K562 (cell line): ENCODE data around the gene ERICH2. TPM values are rescaled to one million over a fixed set of nuclear protein-coding genes. Genes with fewer than 3 reads are reported as not detected.

ENCODE experiments used
- CAMTA2 ChIP-seq: fragments of 250-450 bp; sonication (Bioruptor Pico); conservative IDR thresholded peaks from 2 replicates; pipeline ENCODE4 v1.5.1; 2022
- DMBX1 ChIP-seq: fragments of 250-450 bp; sonication (Bioruptor Pico); IDR thresholded peaks from 2 replicates; pipeline ENCODE4 v1.8.0; 2022; ENCODE audit warnings: inconsistent platforms, mild to moderate bottlenecking, moderate library complexity, borderline replicate concordance
- EHMT2 ChIP-seq: fragments of 450-650 bp; IDR thresholded peaks from 2 replicates; pipeline ENCODE4 v1.6.1; 2018; ENCODE audit warnings: antibody characterized with exemption
- HDGF ChIP-seq: fragments of 450-650 bp; IDR thresholded peaks from 2 replicates; pipeline ENCODE4 v1.6.1; 2016
- HNRNPH1 ChIP-seq: fragments of 200-400 bp; formaldehyde crosslinking; optimal IDR thresholded peaks from 2 replicates; pipeline ENCODE3; 2017; ENCODE audit warnings: low read depth, mild to moderate bottlenecking, low read length, moderate library complexity
- HNRNPUL1 ChIP-seq: fragments of 200-400 bp; formaldehyde crosslinking; IDR thresholded peaks from 2 replicates; pipeline ENCODE4 v1.6.1; 2017; ENCODE audit warnings: low read length
- NCOA6 ChIP-seq: fragments of 450-650 bp; IDR thresholded peaks from 2 replicates; pipeline ENCODE4 v1.6.1; 2017; ENCODE audit warnings: mild to moderate bottlenecking
- NFIC ChIP-seq: fragments of 450-650 bp; IDR thresholded peaks from 2 replicates; pipeline ENCODE4 v1.6.1; 2017; ENCODE audit warnings: mild to moderate bottlenecking, inconsistent platforms
- RAD51 ChIP-seq: fragments of 450-650 bp; IDR thresholded peaks from 2 replicates; pipeline ENCODE4 v1.7.1; 2016; ENCODE audit warnings: low read depth, mild to moderate bottlenecking, borderline replicate concordance
- TBL1XR1 ChIP-seq, 2 experiments: IDR thresholded peaks; 2 replicates each; pipeline ENCODE4 v1.6.1; 2012; ENCODE audit warnings: improper control_type of control experiment in 2 of 2, low read length in 2 of 2, mild to moderate bottlenecking in 1 of 2
- ZBED1 ChIP-seq: IDR thresholded peaks from 2 replicates; pipeline ENCODE4 v1.6.1; 2014
- ZBTB26 ChIP-seq: fragments of 450-650 bp; formaldehyde crosslinking; IDR thresholded peaks from 2 replicates; pipeline ENCODE4 v1.4.0; 2022; ENCODE audit warnings: missing genetic modification characterization
- ZFP36 ChIP-seq: fragments of 150-350 bp; IDR thresholded peaks from 2 replicates; pipeline ENCODE4 v1.6.1; 2018; ENCODE audit warnings: low read length, low read depth; ENCODE audit not compliant: partially characterized antibody
- ZNF217 ChIP-seq: sonication (generic); formaldehyde crosslinking; IDR thresholded peaks from 2 replicates; pipeline ENCODE4 v1.8.0; 2022; ENCODE audit warnings: mild to moderate bottlenecking, missing genetic modification reagents
- ZNF41 ChIP-seq: fragments of 250-450 bp; sonication (Bioruptor Pico); conservative IDR thresholded peaks from 2 replicates; pipeline ENCODE4 v1.4.0; 2020; ENCODE audit warnings: mild to moderate bottlenecking
- ZNF57 ChIP-seq: fragments of 450-650 bp; formaldehyde crosslinking; IDR thresholded peaks from 2 replicates; pipeline ENCODE4 v1.4.0; 2020; ENCODE audit warnings: mild to moderate bottlenecking, moderate library complexity
- polyA plus RNA-seq, 8 experiments: library from polyadenylated mRNA; depleted of rRNA in 4 of 8; stranded (reverse) in 5 of 8; unstranded in 3 of 8; fragments of >200 nt; fragmentation: Nextera tagmentation in 2 of 8; fragmentation: Illumina TruSeq in 1 of 8; extraction: Ambion mirVana in 2 of 8; extraction: Trizol in 1 of 8; gene quantifications; 2 replicates each; pipeline versions ENCODE4 v1.2.1 to v1.2.3, GENCODE V29; 2011 to 2014; ENCODE audit warnings: inconsistent platforms in 1 of 8, missing spikeins in 1 of 8
- total RNA-seq, 7 experiments: library from RNA; depleted of rRNA in 6 of 7; stranded (reverse); fragments of >200 nt in 6 of 7; fragmentation: Illumina TruSeq in 2 of 7; extraction: Trizol in 2 of 7; gene quantifications; 2 replicates each; pipeline versions ENCODE4 v1.2.1 to v1.2.3, GENCODE V29; 2011 to 2021; ENCODE audit warnings: low replicate concordance in 1 of 7
- TF ChIP-seq, protein P1 (sequence below): fragments of 200-600 bp; sonication (generic); IDR thresholded peaks from one replicate; pipeline ENCODE4 v1.6.1; 2012; ENCODE audit warnings: mild to moderate bottlenecking, low read depth, low read length, inconsistent platforms
- TF ChIP-seq, protein P2 (sequence below): sonication (generic); IDR thresholded peaks from 2 replicates; pipeline ENCODE4 v1.6.1; 2016

Gene ERICH2
- total and polyA plus RNA-seq, 9 of the 15 experiments (the other 6 are each of a cell fraction or from before 2014, with no cell fraction given), result 0.85 to 2.4 (median 1.6) TPM

GRCh38 chr2:170816504-170817092, 46.4 kb downstream of the ERICH2 start, which contains the start of gene GAD1 (continued):
- TF ChIP-seq ZFP36, result no peak
- no peak for TF ChIP-seq HDGF
- no peak for TF ChIP-seq CAMTA2 (CRISPR knock-in tag)
- TF ChIP-seq, protein P1, sequence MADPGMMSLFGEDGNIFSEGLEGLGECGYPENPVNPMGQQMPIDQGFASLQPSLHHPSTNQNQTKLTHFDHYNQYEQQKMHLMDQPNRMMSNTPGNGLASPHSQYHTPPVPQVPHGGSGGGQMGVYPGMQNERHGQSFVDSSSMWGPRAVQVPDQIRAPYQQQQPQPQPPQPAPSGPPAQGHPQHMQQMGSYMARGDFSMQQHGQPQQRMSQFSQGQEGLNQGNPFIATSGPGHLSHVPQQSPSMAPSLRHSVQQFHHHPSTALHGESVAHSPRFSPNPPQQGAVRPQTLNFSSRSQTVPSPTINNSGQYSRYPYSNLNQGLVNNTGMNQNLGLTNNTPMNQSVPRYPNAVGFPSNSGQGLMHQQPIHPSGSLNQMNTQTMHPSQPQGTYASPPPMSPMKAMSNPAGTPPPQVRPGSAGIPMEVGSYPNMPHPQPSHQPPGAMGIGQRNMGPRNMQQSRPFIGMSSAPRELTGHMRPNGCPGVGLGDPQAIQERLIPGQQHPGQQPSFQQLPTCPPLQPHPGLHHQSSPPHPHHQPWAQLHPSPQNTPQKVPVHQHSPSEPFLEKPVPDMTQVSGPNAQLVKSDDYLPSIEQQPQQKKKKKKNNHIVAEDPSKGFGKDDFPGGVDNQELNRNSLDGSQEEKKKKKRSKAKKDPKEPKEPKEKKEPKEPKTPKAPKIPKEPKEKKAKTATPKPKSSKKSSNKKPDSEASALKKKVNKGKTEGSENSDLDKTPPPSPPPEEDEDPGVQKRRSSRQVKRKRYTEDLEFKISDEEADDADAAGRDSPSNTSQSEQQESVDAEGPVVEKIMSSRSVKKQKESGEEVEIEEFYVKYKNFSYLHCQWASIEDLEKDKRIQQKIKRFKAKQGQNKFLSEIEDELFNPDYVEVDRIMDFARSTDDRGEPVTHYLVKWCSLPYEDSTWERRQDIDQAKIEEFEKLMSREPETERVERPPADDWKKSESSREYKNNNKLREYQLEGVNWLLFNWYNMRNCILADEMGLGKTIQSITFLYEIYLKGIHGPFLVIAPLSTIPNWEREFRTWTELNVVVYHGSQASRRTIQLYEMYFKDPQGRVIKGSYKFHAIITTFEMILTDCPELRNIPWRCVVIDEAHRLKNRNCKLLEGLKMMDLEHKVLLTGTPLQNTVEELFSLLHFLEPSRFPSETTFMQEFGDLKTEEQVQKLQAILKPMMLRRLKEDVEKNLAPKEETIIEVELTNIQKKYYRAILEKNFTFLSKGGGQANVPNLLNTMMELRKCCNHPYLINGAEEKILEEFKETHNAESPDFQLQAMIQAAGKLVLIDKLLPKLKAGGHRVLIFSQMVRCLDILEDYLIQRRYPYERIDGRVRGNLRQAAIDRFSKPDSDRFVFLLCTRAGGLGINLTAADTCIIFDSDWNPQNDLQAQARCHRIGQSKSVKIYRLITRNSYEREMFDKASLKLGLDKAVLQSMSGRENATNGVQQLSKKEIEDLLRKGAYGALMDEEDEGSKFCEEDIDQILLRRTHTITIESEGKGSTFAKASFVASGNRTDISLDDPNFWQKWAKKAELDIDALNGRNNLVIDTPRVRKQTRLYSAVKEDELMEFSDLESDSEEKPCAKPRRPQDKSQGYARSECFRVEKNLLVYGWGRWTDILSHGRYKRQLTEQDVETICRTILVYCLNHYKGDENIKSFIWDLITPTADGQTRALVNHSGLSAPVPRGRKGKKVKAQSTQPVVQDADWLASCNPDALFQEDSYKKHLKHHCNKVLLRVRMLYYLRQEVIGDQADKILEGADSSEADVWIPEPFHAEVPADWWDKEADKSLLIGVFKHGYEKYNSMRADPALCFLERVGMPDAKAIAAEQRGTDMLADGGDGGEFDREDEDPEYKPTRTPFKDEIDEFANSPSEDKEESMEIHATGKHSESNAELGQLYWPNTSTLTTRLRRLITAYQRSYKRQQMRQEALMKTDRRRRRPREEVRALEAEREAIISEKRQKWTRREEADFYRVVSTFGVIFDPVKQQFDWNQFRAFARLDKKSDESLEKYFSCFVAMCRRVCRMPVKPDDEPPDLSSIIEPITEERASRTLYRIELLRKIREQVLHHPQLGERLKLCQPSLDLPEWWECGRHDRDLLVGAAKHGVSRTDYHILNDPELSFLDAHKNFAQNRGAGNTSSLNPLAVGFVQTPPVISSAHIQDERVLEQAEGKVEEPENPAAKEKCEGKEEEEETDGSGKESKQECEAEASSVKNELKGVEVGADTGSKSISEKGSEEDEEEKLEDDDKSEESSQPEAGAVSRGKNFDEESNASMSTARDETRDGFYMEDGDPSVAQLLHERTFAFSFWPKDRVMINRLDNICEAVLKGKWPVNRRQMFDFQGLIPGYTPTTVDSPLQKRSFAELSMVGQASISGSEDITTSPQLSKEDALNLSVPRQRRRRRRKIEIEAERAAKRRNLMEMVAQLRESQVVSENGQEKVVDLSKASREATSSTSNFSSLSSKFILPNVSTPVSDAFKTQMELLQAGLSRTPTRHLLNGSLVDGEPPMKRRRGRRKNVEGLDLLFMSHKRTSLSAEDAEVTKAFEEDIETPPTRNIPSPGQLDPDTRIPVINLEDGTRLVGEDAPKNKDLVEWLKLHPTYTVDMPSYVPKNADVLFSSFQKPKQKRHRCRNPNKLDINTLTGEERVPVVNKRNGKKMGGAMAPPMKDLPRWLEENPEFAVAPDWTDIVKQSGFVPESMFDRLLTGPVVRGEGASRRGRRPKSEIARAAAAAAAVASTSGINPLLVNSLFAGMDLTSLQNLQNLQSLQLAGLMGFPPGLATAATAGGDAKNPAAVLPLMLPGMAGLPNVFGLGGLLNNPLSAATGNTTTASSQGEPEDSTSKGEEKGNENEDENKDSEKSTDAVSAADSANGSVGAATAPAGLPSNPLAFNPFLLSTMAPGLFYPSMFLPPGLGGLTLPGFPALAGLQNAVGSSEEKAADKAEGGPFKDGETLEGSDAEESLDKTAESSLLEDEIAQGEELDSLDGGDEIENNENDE, result no peak
- TF ChIP-seq HNRNPUL1, result no peak
- no peak for TF ChIP-seq NCOA6
- no peak for TF ChIP-seq HNRNPH1
- no peak for TF ChIP-seq NFIC
- no peak for TF ChIP-seq EHMT2
- TF ChIP-seq RAD51, result no peak
- TF ChIP-seq, protein P2, sequence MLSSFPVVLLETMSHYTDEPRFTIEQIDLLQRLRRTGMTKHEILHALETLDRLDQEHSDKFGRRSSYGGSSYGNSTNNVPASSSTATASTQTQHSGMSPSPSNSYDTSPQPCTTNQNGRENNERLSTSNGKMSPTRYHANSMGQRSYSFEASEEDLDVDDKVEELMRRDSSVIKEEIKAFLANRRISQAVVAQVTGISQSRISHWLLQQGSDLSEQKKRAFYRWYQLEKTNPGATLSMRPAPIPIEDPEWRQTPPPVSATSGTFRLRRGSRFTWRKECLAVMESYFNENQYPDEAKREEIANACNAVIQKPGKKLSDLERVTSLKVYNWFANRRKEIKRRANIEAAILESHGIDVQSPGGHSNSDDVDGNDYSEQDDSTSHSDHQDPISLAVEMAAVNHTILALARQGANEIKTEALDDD, result no peak
- no peak for TF ChIP-seq ZNF217 (CRISPR knock-in tag)
- TF ChIP-seq TBL1XR1 (IDR thresholded peaks at IDR 0.05; ENCODE audit: low read length in 2 of 2), result no peak; a peak in 1 of 4 replicates
- no peak for TF ChIP-seq ZBED1
- TF ChIP-seq ZNF57 (CRISPR knock-in tag), result no peak
- TF ChIP-seq ZNF41 (CRISPR knock-in tag), result no peak
- no peak for TF ChIP-seq DMBX1
- no peak for TF ChIP-seq ZBTB26 (CRISPR knock-in tag)
